ENCODE results near the gene SSH3.

DNA sequence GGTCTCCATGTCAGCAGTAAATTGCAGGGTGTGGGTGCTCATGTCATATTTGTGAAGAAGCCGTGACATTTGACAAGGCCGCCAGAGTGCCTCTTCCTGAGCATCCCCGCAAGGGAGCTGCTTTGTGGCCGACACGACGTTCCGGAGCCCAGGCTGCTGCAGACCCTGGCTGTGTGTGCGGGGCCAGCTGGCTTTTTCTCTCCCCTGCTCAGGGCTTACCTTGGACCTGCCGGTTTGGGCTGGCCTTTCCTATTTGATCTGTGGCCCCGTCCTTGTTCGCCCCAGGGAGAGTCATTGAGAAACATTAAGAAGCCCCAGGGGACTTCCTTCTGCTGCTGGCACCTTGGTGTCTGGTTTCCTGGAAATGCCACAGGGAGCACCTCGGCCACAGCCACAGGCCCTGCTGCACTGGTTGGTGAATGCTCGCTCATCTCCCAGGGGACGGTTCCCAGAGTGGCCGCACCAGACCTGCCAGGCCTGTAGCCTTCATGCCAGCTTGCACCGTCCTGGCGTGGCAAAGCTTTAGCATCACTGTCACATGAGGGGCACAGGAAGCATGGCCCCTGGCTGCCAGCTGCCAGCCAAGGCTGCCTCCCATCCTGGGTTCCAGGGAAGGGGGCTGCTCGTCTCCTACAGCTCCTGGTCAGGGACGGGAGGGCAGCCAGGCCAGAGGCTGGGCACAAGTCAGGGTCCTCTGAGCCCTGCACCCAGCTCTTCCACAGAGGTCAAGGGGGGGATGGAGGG lies 31.6 kb upstream of the SSH3 start:
- no peak for TF ChIP-seq SMC3 (conservative IDR thresholded peaks at IDR 0.05; ENCODE audit: poor library complexity)
- TF ChIP-seq EZH2 (IDR thresholded peaks at IDR 0.05; ENCODE audit: borderline replicate concordance, insufficient read depth, low read length, poor library complexity, severe bottlenecking), result no peak
- TF ChIP-seq POLR2AphosphoS5 (IDR thresholded peaks at IDR 0.05), result peak; percentile 61
- TF ChIP-seq, protein P1, sequence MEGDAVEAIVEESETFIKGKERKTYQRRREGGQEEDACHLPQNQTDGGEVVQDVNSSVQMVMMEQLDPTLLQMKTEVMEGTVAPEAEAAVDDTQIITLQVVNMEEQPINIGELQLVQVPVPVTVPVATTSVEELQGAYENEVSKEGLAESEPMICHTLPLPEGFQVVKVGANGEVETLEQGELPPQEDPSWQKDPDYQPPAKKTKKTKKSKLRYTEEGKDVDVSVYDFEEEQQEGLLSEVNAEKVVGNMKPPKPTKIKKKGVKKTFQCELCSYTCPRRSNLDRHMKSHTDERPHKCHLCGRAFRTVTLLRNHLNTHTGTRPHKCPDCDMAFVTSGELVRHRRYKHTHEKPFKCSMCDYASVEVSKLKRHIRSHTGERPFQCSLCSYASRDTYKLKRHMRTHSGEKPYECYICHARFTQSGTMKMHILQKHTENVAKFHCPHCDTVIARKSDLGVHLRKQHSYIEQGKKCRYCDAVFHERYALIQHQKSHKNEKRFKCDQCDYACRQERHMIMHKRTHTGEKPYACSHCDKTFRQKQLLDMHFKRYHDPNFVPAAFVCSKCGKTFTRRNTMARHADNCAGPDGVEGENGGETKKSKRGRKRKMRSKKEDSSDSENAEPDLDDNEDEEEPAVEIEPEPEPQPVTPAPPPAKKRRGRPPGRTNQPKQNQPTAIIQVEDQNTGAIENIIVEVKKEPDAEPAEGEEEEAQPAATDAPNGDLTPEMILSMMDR (IDR thresholded peaks at IDR 0.05; ENCODE audit: poor library complexity, severe bottlenecking), result no peak
- TF ChIP-seq, protein P2, sequence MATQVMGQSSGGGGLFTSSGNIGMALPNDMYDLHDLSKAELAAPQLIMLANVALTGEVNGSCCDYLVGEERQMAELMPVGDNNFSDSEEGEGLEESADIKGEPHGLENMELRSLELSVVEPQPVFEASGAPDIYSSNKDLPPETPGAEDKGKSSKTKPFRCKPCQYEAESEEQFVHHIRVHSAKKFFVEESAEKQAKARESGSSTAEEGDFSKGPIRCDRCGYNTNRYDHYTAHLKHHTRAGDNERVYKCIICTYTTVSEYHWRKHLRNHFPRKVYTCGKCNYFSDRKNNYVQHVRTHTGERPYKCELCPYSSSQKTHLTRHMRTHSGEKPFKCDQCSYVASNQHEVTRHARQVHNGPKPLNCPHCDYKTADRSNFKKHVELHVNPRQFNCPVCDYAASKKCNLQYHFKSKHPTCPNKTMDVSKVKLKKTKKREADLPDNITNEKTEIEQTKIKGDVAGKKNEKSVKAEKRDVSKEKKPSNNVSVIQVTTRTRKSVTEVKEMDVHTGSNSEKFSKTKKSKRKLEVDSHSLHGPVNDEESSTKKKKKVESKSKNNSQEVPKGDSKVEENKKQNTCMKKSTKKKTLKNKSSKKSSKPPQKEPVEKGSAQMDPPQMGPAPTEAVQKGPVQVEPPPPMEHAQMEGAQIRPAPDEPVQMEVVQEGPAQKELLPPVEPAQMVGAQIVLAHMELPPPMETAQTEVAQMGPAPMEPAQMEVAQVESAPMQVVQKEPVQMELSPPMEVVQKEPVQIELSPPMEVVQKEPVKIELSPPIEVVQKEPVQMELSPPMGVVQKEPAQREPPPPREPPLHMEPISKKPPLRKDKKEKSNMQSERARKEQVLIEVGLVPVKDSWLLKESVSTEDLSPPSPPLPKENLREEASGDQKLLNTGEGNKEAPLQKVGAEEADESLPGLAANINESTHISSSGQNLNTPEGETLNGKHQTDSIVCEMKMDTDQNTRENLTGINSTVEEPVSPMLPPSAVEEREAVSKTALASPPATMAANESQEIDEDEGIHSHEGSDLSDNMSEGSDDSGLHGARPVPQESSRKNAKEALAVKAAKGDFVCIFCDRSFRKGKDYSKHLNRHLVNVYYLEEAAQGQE (IDR thresholded peaks at IDR 0.05; ENCODE audit: borderline replicate concordance), result no peak
- no peak for TF ChIP-seq EP300 (conservative IDR thresholded peaks at IDR 0.05; ENCODE audit: poor library complexity, severe bottlenecking)
- TF ChIP-seq TAF1 (IDR thresholded peaks at IDR 0.05; ENCODE audit: low read depth), result no peak
- no peak for TF ChIP-seq MXI1 (conservative IDR thresholded peaks at IDR 0.05; ENCODE audit: poor library complexity, severe bottlenecking)

Data from neural cell (in vitro differentiated cells).